ENCODE data around the gene SMYD3. TPM values are rescaled to one million over a fixed set of nuclear protein-coding genes. Genes with fewer than 3 reads are reported as not detected.

The SMYD3 gene
- total and polyA plus RNA-seq, 2 of the 4 experiments (the other 2 are of a cell fraction), result 26.5 to 37.6 TPM

DNA sequence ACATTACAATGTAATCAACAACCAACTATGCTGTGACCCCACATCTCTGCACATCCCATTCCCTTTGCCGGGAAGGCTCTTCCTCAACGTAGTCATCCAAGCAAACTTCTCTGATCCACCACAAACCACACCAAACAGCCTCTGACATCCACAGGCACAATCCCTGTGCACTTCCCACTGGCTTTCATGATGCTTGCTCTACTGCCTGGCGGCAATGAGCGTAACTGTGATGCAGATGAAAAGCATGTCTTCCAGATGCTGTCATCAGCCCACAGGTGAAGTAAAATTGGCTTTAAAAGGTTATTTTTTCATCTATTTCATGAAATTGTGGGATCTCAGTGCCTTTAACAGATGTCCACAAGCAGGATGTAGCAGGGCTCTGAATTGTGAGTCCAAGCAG, 635.2 kb downstream of the SMYD3 start:
- Histone ChIP-seq H3K9ac (ENCODE audit: low read depth, low read length) (no peak overlapping the region), H2AFZ (replicated peaks; ENCODE audit: low read length, poor library complexity) (peak overlapping the region; percentile 86), H3K27ac (ENCODE audit: insufficient read depth, low read length) (peak overlapping the region; percentile 6), H3K36me3 (ENCODE audit: control insufficient read depth, insufficient read depth, low read length) (no peaks in the 10 kb centered on the region), H3K56ac (ENCODE audit: extremely low read depth, insufficient read depth, low read length) (no peak overlapping the region), H2BK5ac (ENCODE audit: low read depth, low read length, poor library complexity, severe bottlenecking) (peak overlapping the region; percentile 76), H3K9me1 (ENCODE audit: insufficient read depth, low read length) (peaks cover 21% of the 10 kb centered on the region), H4K8ac (ENCODE audit: low read depth in 2 of 2, low read length in 2 of 2) (peak overlapping the region; percentile 0 to 74; a peak in 3 of 4 replicates), H4K5ac (ENCODE audit: low read depth, low read length) (peak overlapping the region; percentile 11), H3K79me1 (ENCODE audit: low read depth in 1 of 2, low read length in 2 of 2) (peaks cover 0 to 11% of the 10 kb centered on the region in 2 experiments; a peak in 2 of 4 replicates), H4K91ac (ENCODE audit: insufficient read depth, low read depth, low read length) (peak overlapping the region; percentile 81), H2AK5ac (ENCODE audit: low read depth, low read length) (peak overlapping the region; percentile 77), H3K18ac (ENCODE audit: low read depth, low read length) (peak overlapping the region; percentile 31), H3K4me3 (ENCODE audit: insufficient read depth, low read depth, low read length) (no peak overlapping the region), H2AK9ac (replicated peaks; ENCODE audit: low read depth, low read length, poor library complexity) (peak overlapping the region; percentile 48), H3K14ac (replicated peaks; ENCODE audit: low read depth, low read length) (peak overlapping the region; percentile 70), H4K20me1 (ENCODE audit: insufficient read depth, low read length) (no peaks in the 10 kb centered on the region), H3K4ac (ENCODE audit: low read depth, low read length) (peak overlapping the region; percentile 81), H3K9me3 (ENCODE audit: control insufficient read depth, insufficient read depth, low read length) (no peaks in the 10 kb centered on the region), H3K4me1 (ENCODE audit: control insufficient read depth, insufficient read depth, low read length) (peaks cover 39% of the 10 kb centered on the region), H2BK20ac (ENCODE audit: low read depth, low read length) (peak overlapping the region; percentile 89), H2BK120ac (ENCODE audit: low read depth, low read length) (peak overlapping the region; percentile 98), H2BK15ac (ENCODE audit: low read depth, low read length) (peak overlapping the region; percentile 71; the same call in 2 of the 3 replicates), H3K23ac (ENCODE audit: low read depth, low read length) (peak overlapping the region; percentile 1; the same call in 1 of the 2 replicates), H3K27me3 (ENCODE audit: control insufficient read depth, insufficient read depth, low read length) (no peaks in the 10 kb centered on the region), H3K4me2 (ENCODE audit: low read depth, low read length) (no peak overlapping the region; the same call in 1 of the 2 replicates)
- dilution Hi-C loops (cut with HindIII; ENCODE audit: low sequenced_read_pairs, unreplicated experiment) (no loop called here), in situ Hi-C loops (cut with MboI; ENCODE audit: low sequenced_read_pairs) (no loop called here), intact Hi-C loops (cut with micrococcal nuclease) (loop anchor here (5.0 to 10.0 kb wide), 3 partner anchors 115 to 357 kb away; no protein-coding TSS in a partner anchor)
- POLR2A ChIA-PET (ENCODE audit: unreplicated experiment), result no interaction called here
- CTCF ChIA-PET, result no interaction called here
- ATAC-seq (ENCODE audit: low read depth), result peak; percentile 33
- no peak for TF ChIP-seq ELK1 (IDR thresholded peaks at IDR 0.05; ENCODE audit: borderline replicate concordance, low read depth, low read length)
- TF ChIP-seq BHLHE40 (IDR thresholded peaks at IDR 0.05; ENCODE audit: low read depth, low read length), result peak; percentile 74
- no peak for TF ChIP-seq RCOR1 (IDR thresholded peaks at IDR 0.05; ENCODE audit: insufficient replicate concordance, low read length)
- peak; percentile 26; the same call in 1 of the 2 replicates for TF ChIP-seq RAD21 (IDR thresholded peaks at IDR 0.05; ENCODE audit: low read length)
- TF ChIP-seq POLR2A (IDR thresholded peaks at IDR 0.05; ENCODE audit: low read depth, low read length), result 0 out of 2 replicates have a peak, but pooled peaks have one; percentile 4
- no peak for TF ChIP-seq MAFK (IDR thresholded peaks at IDR 0.05; ENCODE audit: low read depth, low read length)
- TF ChIP-seq MAZ (IDR thresholded peaks at IDR 0.05; ENCODE audit: borderline replicate concordance, low read depth, low read length), result no peak
- no peak for TF ChIP-seq RFX5 (IDR thresholded peaks at IDR 0.05; ENCODE audit: low read depth, low read length)
- TF ChIP-seq NFE2L2 (IDR thresholded peaks at IDR 0.05; ENCODE audit: low read depth, low read length), result no peak
- TF ChIP-seq MXI1 (IDR thresholded peaks at IDR 0.05; ENCODE audit: borderline replicate concordance, low read depth, low read length), result 0 out of 2 replicates have a peak, but pooled peaks have one; percentile 20
- TF ChIP-seq SMC3 (IDR thresholded peaks at IDR 0.05; ENCODE audit: low read depth, low read length), result no peak
- peak; percentile 53; the same call in 1 of the 2 replicates for TF ChIP-seq CEBPB (IDR thresholded peaks at IDR 0.05; ENCODE audit: low read depth, low read length)
- TF ChIP-seq, protein P1, sequence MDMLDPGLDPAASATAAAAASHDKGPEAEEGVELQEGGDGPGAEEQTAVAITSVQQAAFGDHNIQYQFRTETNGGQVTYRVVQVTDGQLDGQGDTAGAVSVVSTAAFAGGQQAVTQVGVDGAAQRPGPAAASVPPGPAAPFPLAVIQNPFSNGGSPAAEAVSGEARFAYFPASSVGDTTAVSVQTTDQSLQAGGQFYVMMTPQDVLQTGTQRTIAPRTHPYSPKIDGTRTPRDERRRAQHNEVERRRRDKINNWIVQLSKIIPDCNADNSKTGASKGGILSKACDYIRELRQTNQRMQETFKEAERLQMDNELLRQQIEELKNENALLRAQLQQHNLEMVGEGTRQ (IDR thresholded peaks at IDR 0.05; ENCODE audit: low read depth, low read length), result no peak
- no peak for TF ChIP-seq CHD1 (IDR thresholded peaks at IDR 0.05; ENCODE audit: low read depth, low read length)
- TF ChIP-seq FOS (IDR thresholded peaks at IDR 0.05; ENCODE audit: low read depth, low read length), result peak; percentile 68
- TF ChIP-seq, protein P2, sequence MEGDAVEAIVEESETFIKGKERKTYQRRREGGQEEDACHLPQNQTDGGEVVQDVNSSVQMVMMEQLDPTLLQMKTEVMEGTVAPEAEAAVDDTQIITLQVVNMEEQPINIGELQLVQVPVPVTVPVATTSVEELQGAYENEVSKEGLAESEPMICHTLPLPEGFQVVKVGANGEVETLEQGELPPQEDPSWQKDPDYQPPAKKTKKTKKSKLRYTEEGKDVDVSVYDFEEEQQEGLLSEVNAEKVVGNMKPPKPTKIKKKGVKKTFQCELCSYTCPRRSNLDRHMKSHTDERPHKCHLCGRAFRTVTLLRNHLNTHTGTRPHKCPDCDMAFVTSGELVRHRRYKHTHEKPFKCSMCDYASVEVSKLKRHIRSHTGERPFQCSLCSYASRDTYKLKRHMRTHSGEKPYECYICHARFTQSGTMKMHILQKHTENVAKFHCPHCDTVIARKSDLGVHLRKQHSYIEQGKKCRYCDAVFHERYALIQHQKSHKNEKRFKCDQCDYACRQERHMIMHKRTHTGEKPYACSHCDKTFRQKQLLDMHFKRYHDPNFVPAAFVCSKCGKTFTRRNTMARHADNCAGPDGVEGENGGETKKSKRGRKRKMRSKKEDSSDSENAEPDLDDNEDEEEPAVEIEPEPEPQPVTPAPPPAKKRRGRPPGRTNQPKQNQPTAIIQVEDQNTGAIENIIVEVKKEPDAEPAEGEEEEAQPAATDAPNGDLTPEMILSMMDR (conservative IDR thresholded peaks at IDR 0.05; ENCODE audit: low read depth, low read length), result no peak
- peak; percentile 99 for DNase-seq
- no TSS peak for BruUV-seq (replicated peaks)
- 0% methylated on average over 2 of the region's 4 CpGs; no CpG with 5 or more reads in 1 of the 2 experiments for WGBS, 2 experiments (ENCODE audit: extremely low coverage in 2 of 2, insufficient read length in 1 of 2)
